Mesothelial cell of epicardium (in vitro differentiated cells): Measurements from ENCODE around the gene MED27. TPM values are rescaled to one million over a fixed set of nuclear protein-coding genes. Genes with fewer than 3 reads are reported as not detected.

Source experiments
- DNase-seq, 2 experiments: peaks; one replicate each; pipeline ENCODE4 v3.0.0; 2021; ENCODE audit warnings: low spot score in 2 of 2; ENCODE audit not compliant: unreplicated experiment in 2 of 2
- H3K27ac Mint-ChIP-seq: 2 replicates; pipeline ENCODE4 v1.8.0; 2021; ENCODE audit warnings: mixed read lengths
- H3K27me3 Mint-ChIP-seq: 2 replicates; pipeline ENCODE4 v1.8.0; 2021; ENCODE audit warnings: low read depth, mixed read lengths
- H3K36me3 Mint-ChIP-seq: 2 replicates; pipeline ENCODE4 v1.8.0; 2021; ENCODE audit warnings: mixed read lengths
- H3K4me1 Mint-ChIP-seq: 2 replicates; pipeline ENCODE4 v1.8.0; 2021; ENCODE audit warnings: mixed read lengths
- H3K4me3 Mint-ChIP-seq: 2 replicates; pipeline ENCODE4 v1.8.0; 2021; ENCODE audit warnings: mild to moderate bottlenecking, moderate library complexity, mixed read lengths
- H3K9me3 Mint-ChIP-seq: 2 replicates; pipeline ENCODE4 v1.8.0; 2021; ENCODE audit warnings: mixed read lengths
- total RNA-seq: library from RNA; stranded (reverse); gene quantifications from 3 replicates; pipeline ENCODE4 v1.2.1, GENCODE V29; 2021
- TF ChIP-seq, protein P1 (sequence below): fragments of 200-600 bp; sonication (generic); IDR thresholded peaks from one replicate; pipeline ENCODE4 v1.5.0; 2021; ENCODE audit warnings: antibody characterized with exemption; ENCODE audit not compliant: unreplicated experiment

Gene MED27
- total RNA-seq, 1 donor from 2014 or later: 29.0 TPM

DNA sequence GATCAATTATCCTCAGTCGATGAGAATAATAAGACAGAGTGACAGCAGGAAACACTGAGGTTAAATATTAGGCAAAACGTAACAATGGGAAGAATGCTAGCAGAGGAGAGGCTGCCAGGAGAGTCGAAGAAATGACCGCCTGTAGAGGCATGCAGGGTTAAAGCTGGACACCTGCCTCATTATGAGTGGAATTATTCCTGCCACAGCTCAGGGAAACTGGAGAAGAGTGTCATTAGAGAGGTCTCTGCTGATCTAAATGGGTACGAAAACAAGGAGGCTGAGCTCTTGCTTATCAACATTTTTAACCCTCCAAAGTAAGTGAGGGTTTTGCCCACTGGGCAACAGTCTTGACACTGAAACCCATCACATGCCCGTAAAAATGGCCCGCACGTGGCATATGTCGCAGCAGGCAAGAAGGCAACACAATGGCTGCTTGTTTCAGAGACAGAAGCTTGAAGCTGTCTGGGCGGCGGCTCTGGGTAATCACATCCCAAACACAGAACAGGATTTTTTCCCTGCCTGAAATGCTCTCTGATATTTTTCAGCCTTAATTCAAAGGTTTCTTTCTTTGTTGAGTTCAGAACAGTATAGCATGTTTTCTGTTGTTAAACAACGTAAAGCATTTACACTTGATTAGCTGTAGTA, 118.7 kb downstream of the MED27 start:
- TF ChIP-seq, protein P1, sequence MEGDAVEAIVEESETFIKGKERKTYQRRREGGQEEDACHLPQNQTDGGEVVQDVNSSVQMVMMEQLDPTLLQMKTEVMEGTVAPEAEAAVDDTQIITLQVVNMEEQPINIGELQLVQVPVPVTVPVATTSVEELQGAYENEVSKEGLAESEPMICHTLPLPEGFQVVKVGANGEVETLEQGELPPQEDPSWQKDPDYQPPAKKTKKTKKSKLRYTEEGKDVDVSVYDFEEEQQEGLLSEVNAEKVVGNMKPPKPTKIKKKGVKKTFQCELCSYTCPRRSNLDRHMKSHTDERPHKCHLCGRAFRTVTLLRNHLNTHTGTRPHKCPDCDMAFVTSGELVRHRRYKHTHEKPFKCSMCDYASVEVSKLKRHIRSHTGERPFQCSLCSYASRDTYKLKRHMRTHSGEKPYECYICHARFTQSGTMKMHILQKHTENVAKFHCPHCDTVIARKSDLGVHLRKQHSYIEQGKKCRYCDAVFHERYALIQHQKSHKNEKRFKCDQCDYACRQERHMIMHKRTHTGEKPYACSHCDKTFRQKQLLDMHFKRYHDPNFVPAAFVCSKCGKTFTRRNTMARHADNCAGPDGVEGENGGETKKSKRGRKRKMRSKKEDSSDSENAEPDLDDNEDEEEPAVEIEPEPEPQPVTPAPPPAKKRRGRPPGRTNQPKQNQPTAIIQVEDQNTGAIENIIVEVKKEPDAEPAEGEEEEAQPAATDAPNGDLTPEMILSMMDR: no peak
- Mint-ChIP-seq H3K27ac (no peak overlapping the region), H3K4me3 (no peak overlapping the region), H3K9me3 (no peaks in the 10 kb centered on the region), H3K36me3 (peaks cover 13% of the 10 kb centered on the region), H3K27me3 (no peaks in the 10 kb centered on the region), H3K4me1 (peaks cover 10% of the 10 kb centered on the region)
- DNase-seq: no peak

DNA sequence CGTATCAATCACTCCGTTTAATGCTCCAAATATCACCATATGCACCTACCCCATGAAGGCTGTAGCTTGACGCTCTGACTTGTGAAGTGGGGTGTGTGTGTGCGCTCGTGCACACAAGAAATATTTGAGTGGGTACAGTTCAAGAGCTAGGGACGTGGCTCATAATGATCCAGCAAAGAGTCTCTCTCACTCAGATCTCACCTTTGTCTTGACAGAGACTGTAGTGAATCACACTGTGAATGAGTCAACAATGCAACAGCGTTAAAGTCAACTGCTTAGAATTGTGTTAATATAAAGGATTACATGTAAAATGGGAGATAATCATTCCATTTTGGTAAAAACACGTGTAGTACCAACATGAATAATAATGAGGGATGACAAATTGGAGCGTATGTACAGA, 119.4 kb downstream of the MED27 start:
- Mint-ChIP-seq H3K9me3 (peaks cover 3% of the 10 kb centered on the region), H3K4me3 (no peak overlapping the region), H3K27me3 (no peaks in the 10 kb centered on the region), H3K4me1 (peaks cover 10% of the 10 kb centered on the region), H3K27ac (no peak overlapping the region), H3K36me3 (peaks cover 18% of the 10 kb centered on the region)
- DNase-seq: no peak
- TF ChIP-seq, protein P1: no peak

DNA sequence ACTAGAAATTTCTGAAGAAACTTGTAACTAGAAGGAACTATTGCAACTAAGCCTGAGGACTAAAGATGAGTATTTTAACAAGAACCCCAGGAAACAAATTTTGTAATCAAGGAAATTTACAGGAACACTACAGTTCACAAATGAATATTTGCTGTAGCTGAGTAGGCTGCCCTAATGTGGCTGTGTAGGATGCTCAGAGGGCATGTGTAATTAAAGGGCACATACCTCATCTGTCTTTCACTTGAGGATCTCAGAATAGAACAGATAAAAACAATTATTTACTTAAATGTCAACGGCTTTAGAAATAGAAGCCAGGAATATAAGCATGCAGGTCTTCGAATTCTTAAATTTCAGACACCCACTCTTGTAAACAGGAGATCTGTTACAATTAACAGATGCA, 119.8 kb downstream of the MED27 start:
- no peak overlapping the region for H3K27ac Mint-ChIP-seq
- peaks cover 9% of the 10 kb centered on the region for H3K4me1 Mint-ChIP-seq
- peaks cover 23% of the 10 kb centered on the region for H3K36me3 Mint-ChIP-seq
- no peaks in the 10 kb centered on the region for H3K27me3 Mint-ChIP-seq
- H3K4me3 Mint-ChIP-seq: no peak overlapping the region
- no peak for DNase-seq
- H3K9me3 Mint-ChIP-seq: peaks cover 7% of the 10 kb centered on the region
- TF ChIP-seq, protein P1: no peak

DNA sequence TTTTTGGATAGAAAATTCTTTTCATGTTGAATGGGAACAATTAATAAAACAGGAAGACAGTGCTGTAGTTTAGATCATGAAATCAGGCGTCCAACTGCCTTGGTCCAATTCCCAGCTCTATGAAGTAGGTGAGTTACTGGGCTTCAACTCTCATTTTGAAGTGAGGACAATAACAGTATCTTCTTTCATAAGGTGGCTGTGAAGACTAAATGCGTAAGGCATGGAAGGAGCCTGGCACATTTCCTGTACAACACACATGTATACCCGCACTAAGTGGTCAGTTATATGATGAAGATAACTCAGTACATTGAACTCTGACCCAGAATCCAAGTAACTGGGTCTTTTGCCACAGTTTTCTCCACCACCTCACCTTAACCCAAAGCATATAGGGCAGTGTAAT, 120.6 kb downstream of the MED27 start:
- no peak for DNase-seq
- peaks cover 9% of the 10 kb centered on the region for H3K9me3 Mint-ChIP-seq
- no peak overlapping the region for H3K27ac Mint-ChIP-seq
- H3K4me3 Mint-ChIP-seq: no peak overlapping the region
- peaks cover 22% of the 10 kb centered on the region for H3K36me3 Mint-ChIP-seq
- H3K4me1 Mint-ChIP-seq: peaks cover 9% of the 10 kb centered on the region
- H3K27me3 Mint-ChIP-seq: no peaks in the 10 kb centered on the region
- TF ChIP-seq, protein P1: no peak

DNA sequence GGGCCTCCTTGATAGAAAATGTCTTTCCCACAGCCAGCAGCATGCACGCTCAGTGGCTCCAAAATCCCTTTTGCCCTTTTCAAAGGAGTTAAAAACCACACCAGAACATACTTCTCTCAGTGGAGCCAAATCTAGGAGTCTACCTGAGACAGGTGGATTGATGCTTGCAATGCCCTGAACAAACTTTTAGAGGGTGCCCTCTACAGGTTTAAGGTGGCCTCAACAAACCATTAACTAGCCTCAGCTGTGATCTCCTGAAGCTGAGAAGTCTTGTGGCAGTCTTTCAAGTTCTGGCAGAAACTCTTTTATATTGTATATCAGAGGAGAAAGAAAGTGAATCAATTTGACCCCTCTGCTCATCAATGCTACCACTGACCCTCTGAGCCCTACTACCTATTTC, 125.4 kb downstream of the MED27 start:
- Mint-ChIP-seq H3K9me3 (peaks cover 9% of the 10 kb centered on the region), H3K4me1 (no peaks in the 10 kb centered on the region), H3K36me3 (peaks cover 20% of the 10 kb centered on the region), H3K4me3 (no peak overlapping the region), H3K27me3 (no peaks in the 10 kb centered on the region), H3K27ac (no peak overlapping the region)
- TF ChIP-seq, protein P1: no peak
- no peak for DNase-seq

DNA sequence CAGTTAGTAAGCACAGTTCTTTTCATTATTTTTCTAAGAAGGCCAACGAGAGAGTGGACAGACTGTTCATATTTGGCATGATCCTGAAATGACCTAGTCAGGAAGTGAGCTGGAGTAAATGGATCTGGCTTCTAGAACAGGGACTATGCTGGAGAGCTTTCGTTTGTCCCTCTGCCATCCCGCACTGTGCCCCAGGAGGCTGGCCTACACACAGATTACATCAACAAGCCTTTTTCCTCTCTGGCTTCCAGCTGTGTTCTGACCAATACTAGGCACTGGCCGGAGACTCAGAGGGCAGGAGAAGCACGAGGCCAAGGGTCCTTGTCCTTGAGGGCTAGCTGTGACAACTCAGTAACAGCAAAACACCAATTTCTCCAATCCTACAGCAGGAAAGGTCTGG, 127.8 kb downstream of the MED27 start:
- no peak overlapping the region for H3K27ac Mint-ChIP-seq
- no peaks in the 10 kb centered on the region for H3K27me3 Mint-ChIP-seq
- TF ChIP-seq, protein P1: no peak
- no peak overlapping the region for H3K4me3 Mint-ChIP-seq
- no peaks in the 10 kb centered on the region for H3K4me1 Mint-ChIP-seq
- H3K36me3 Mint-ChIP-seq: peaks cover 20% of the 10 kb centered on the region
- no peak for DNase-seq
- peaks cover 9% of the 10 kb centered on the region for H3K9me3 Mint-ChIP-seq
